Breast epithelium (tissue), 4 donors: ENCODE results near the gene PPIB. TPM values are rescaled to one million over a fixed set of nuclear protein-coding genes. Genes with fewer than 3 reads are reported as not detected.

Experiments used
- DNase-seq, 2 donors: peaks; one replicate each; pipeline ENCODE4 v3.0.0-alpha.2; 2019; ENCODE audit warnings: low spot score in 2 of 2
- H3K27ac ChIP-seq, 2 donors: fragments of 200-600 bp; sonication (generic) in 1 of 2; one replicate each; pipeline ENCODE4 v1.5.1; 2016 to 2019; ENCODE audit warnings: mild to moderate bottlenecking in 1 of 2
- H3K27me3 ChIP-seq, 2 donors: fragments of 200-600 bp; sonication (generic) in 1 of 2; one replicate each; pipeline versions ENCODE4 v1.5.1 to v1.6.0; 2017 to 2019; ENCODE audit warnings: control low read depth in 1 of 2, mild to moderate bottlenecking in 1 of 2
- H3K36me3 ChIP-seq: fragments of 200-600 bp; one replicate; pipeline ENCODE4 v1.5.1; 2019
- H3K4me1 ChIP-seq, 2 donors: fragments of 200-600 bp; sonication (generic); one replicate each; pipeline ENCODE4 v1.5.1; 2016 to 2019; ENCODE audit warnings: control low read depth in 1 of 2
- H3K4me3 ChIP-seq, 3 donors: fragments of 200-600 bp; sonication (generic); 1 replicate in 2 of 3; 2 replicates in 1 of 3; pipeline ENCODE4 v1.5.1; 2016 to 2019; ENCODE audit warnings: mild to moderate bottlenecking in 3 of 3, moderate library complexity in 2 of 3
- H3K9me3 ChIP-seq, 2 donors: fragments of 200-600 bp; sonication (generic) in 1 of 2; one replicate each; pipeline ENCODE4 v1.5.1; 2016 to 2019; ENCODE audit warnings: control low read depth in 1 of 2
- POLR2A ChIP-seq: fragments of 450-650 bp; IDR thresholded peaks from one replicate; pipeline ENCODE4 v1.6.1; 2016; ENCODE audit warnings: antibody characterized with exemption, mild to moderate bottlenecking, moderate library complexity
- POLR2AphosphoS5 ChIP-seq, 3 donors: sonication (generic); formaldehyde crosslinking; IDR thresholded peaks; one replicate each; pipeline ENCODE4 v1.6.1; 2017; ENCODE audit warnings: antibody characterized with exemption in 3 of 3
- intact Hi-C: fragments of 100-400 bp; cut with DNase I; formaldehyde crosslinking; loops from one replicate; pipeline ENCODE4 v1.15.1; 2023; ENCODE audit warnings: low total_unique reads
- total RNA-seq, 3 donors: library from RNA; depleted of rRNA; stranded (reverse); fragments of >200 nt; gene quantifications; one replicate each; pipeline ENCODE4 v1.1.0, GENCODE V29; 2016
- TF ChIP-seq, protein P1 (sequence below), 3 donors: fragments of 450-650 bp; IDR thresholded peaks; one replicate each; pipeline ENCODE4 v1.5.1; 2016 to 2017; ENCODE audit warnings: antibody characterized with exemption in 3 of 3, mild to moderate bottlenecking in 3 of 3, moderate library complexity in 3 of 3

The PPIB gene
- total RNA-seq, 3 donors from 2014 or later: 239 to 331 (median 312) TPM

DNA sequence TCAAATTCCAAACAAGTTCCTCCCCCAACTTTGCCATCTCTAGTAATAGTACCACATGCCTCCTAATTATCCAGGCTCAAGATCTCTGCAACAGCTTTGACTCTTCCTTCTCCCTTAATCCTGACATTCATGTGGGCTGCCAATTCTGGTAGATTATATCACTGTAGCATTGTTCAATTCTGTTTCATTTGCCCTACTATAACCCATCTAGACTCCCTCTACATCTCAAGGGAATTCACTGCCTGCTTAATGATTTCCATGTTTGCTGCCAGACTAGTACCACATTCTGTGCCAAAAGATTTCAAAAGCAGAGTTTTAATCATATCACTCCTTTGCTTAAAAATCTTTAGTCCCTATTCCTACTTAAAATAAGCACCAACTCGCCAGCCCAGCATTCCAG lies 34.6 kb upstream of the PPIB start:
- no peak for DNase-seq
- Histone ChIP-seq H3K36me3 (no peaks in the 10 kb centered on the region), H3K27me3 (no peaks in the 10 kb centered on the region), H3K9me3 (no peaks in the 10 kb centered on the region), H3K4me3 (no peak overlapping the region), H3K4me1 (no peaks in the 10 kb centered on the region), H3K27ac (no peak overlapping the region)
- intact Hi-C loops: no loop called here
- TF ChIP-seq POLR2A (no peak), POLR2AphosphoS5 (IDR thresholded peaks at IDR 0.05) (no peak)
- TF ChIP-seq, protein P1, sequence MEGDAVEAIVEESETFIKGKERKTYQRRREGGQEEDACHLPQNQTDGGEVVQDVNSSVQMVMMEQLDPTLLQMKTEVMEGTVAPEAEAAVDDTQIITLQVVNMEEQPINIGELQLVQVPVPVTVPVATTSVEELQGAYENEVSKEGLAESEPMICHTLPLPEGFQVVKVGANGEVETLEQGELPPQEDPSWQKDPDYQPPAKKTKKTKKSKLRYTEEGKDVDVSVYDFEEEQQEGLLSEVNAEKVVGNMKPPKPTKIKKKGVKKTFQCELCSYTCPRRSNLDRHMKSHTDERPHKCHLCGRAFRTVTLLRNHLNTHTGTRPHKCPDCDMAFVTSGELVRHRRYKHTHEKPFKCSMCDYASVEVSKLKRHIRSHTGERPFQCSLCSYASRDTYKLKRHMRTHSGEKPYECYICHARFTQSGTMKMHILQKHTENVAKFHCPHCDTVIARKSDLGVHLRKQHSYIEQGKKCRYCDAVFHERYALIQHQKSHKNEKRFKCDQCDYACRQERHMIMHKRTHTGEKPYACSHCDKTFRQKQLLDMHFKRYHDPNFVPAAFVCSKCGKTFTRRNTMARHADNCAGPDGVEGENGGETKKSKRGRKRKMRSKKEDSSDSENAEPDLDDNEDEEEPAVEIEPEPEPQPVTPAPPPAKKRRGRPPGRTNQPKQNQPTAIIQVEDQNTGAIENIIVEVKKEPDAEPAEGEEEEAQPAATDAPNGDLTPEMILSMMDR (IDR thresholded peaks at IDR 0.05): no peak

DNA sequence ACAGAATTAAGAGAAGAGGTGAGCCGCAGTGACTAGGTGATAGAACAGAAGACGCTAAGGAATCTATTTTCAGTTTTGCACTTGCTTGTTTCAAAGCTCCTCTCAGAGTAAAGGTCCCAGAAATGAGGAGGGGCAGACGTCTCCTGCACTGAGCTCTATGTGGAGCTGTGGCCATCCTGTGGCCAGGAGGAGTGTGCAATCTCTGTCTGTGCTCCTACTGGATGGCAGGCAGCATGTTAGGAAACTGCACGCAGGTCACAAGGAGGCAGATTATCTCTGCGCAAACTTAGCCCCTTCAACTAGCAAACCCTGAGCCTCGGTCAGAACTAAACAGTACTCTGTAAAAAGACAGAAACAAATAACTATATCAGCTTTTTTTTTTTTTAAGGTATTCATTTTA lies 31.1 kb upstream of the PPIB start:
- no peak overlapping the region for H3K27ac ChIP-seq
- no peaks in the 10 kb centered on the region for H3K4me1 ChIP-seq
- H3K4me3 ChIP-seq: no peak overlapping the region
- H3K27me3 ChIP-seq: no peaks in the 10 kb centered on the region
- no peaks in the 10 kb centered on the region for H3K9me3 ChIP-seq
- no peak for TF ChIP-seq POLR2A
- no peak for TF ChIP-seq POLR2AphosphoS5 (IDR thresholded peaks at IDR 0.05)
- TF ChIP-seq, protein P1 (IDR thresholded peaks at IDR 0.05): no peak
- H3K36me3 ChIP-seq: no peaks in the 10 kb centered on the region
- DNase-seq: no peak
- intact Hi-C loops: no loop called here

DNA sequence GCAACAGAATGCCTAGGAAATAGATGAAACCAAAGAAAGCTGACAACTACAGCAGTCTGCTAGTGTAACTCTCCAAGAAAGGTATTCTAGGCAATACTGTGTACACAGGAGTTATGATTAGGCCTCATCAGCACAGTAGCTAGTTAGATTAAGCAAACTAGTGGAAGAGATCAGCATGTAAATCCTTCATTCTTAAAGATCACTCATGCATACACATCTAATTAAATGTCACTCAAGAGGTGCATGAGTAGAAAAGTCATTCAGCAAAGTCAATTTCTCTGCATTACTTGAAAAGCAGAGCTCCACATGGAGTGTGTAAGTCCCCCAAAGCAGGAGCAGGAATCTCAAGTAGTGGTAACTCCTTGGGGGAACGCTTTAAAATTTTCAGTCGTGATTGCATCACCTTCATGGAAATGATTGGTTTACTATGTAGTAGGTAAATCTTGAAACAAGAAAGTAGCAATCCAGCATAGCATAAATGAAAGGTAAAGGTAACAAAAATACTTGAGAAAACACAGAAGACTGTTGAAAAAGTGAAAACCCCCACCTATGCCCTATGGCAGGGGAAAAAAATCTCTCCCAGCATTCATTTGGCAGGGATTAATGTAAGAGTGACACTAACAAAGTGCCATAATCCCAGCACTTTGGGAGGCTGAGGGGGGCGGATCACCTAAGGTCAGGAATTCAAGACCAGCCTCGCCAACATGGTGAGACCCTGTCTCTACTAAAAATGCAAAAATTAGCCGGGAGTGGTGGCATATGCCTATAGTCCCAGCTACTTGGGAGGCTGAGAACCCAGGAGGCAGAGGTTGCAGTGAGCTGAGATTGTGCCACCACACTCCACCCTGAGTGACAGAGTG lies 29.4 kb upstream of the PPIB start:
- H3K9me3 ChIP-seq: no peaks in the 10 kb centered on the region
- no peaks in the 10 kb centered on the region for H3K27me3 ChIP-seq
- intact Hi-C loops: no loop called here
- no peak overlapping the region for H3K27ac ChIP-seq
- no peak for DNase-seq
- TF ChIP-seq, protein P1 (IDR thresholded peaks at IDR 0.05): no peak
- no peak for TF ChIP-seq POLR2AphosphoS5 (IDR thresholded peaks at IDR 0.05)
- no peak for TF ChIP-seq POLR2A
- no peaks in the 10 kb centered on the region for H3K4me1 ChIP-seq
- H3K36me3 ChIP-seq: no peaks in the 10 kb centered on the region
- H3K4me3 ChIP-seq: no peak overlapping the region

DNA sequence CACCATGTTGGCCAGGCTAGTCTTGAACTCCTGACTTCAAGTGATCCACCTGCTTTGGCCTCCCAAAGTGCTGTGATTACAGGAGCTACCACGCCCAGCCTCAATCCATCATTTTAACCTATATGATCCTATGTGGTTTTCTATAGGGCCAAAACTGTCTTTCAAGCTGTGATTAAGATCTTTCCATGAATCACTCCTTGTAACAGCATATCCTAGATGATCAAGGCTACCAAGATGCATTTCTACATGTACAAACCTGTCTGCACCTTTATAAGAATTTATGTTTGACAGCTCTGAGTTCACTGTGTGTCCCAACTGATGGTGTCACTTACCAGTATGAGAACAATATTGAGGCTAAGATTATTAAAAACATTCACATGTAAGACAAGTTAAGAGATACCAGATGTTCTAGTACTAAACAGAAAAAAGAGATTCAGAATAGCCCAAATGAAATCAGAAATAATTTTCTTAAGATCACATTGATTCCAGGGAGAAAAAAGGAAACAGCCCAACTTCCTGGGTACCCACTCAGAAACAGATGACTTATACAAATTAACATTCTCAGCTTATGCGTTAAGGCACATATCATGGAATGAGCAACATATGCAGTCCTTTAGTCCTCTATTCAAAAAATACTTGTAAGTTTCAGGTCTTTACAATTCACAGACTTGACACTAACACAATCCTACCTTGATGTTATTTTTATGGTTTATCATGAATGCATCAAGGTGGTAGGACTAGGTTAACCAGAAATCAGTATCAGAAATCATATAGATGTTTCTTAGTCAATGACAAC lies 24.8 kb upstream of the PPIB start:
- intact Hi-C loops: no loop called here
- no peak for TF ChIP-seq POLR2A
- no peak for TF ChIP-seq POLR2AphosphoS5 (IDR thresholded peaks at IDR 0.05)
- no peaks in the 10 kb centered on the region for H3K36me3 ChIP-seq

DNA sequence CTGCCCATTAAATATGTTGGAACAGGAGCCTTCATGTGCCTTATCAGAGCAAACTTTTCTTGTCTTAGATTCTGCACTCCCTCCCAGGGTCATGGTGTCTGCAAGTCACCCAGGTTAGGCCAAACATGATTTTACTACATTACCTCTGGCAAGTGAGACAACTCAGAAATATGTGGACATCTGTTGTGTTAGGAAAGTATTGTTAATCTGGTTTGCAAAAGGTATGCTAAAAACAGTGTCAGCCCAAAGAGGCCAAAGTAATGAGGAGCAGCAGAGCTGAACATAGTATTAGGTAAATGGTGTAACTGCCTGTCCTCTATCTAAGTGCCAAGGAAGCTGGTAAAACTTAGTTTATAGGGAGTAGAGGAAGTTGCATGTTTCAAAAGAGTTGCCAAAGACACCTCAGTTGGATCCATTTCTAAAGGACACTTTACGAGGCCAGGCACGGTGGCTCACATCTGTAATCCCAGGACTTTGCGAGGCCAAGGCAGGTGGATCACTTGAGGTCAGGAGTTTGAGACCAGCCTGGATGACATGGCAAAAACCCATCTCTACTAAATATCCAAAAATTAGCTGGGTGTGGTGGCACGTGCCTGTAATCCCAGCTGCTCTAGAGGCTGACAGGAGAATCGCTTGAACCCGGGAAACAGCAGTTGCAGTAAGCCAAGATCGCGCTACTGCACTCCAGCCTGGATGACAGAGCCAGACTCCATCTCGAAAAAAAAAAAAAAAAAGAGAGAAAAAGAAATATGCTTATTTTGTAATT lies 22.5 kb upstream of the PPIB start:
- Histone ChIP-seq H3K36me3 (no peaks in the 10 kb centered on the region), H3K27ac (no peak overlapping the region), H3K4me1 (no peaks in the 10 kb centered on the region), H3K9me3 (no peaks in the 10 kb centered on the region), H3K4me3 (no peak overlapping the region), H3K27me3 (no peaks in the 10 kb centered on the region)
- no peak for DNase-seq
- intact Hi-C loops: no loop called here
- TF ChIP-seq POLR2A (no peak), POLR2AphosphoS5 (IDR thresholded peaks at IDR 0.05) (no peak)
- TF ChIP-seq, protein P1 (IDR thresholded peaks at IDR 0.05): no peak

More for the DNA sequence above, 24.8 kb upstream of the PPIB start:
- no peak overlapping the region for H3K27ac ChIP-seq
- H3K4me3 ChIP-seq: no peak overlapping the region
- no peaks in the 10 kb centered on the region for H3K4me1 ChIP-seq
- no peaks in the 10 kb centered on the region for H3K9me3 ChIP-seq
- DNase-seq: no peak
- H3K27me3 ChIP-seq: no peaks in the 10 kb centered on the region
